Measurements from ENCODE around the gene LURAP1L. TPM values are rescaled to one million over a fixed set of nuclear protein-coding genes. Genes with fewer than 3 reads are reported as not detected.

Gene LURAP1L
- total RNA-seq, 1 donor from 2014 or later, result 25.6 TPM

DNA sequence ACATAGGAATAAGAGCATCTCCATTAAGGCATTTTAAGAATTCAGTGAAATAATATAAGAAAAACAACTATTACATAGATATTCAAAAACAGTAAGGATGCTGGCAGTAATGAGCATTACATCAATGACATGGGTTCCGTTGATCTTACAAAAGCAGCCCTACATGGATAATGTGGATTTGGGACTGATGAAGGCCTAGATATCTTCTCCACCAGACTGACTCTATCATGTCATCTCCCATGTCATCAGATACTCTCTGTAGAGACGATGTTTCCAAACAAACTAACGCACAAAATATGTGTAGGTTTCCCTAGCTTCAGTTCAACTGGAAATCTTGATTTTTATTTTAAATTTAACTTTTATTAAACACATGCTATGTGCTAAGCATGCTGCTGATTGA lies 3.6 kb downstream of the LURAP1L start:
- peaks cover 13% of the 10 kb centered on the region for H3K27me3 Mint-ChIP-seq (ENCODE audit: unreplicated experiment)
- H3K9me3 Mint-ChIP-seq (ENCODE audit: unreplicated experiment), result peaks cover 15% of the 10 kb centered on the region
- H3K27ac Mint-ChIP-seq (ENCODE audit: unreplicated experiment), result peak overlapping the region; percentile 75
- H3K4me1 Mint-ChIP-seq (ENCODE audit: low read depth, unreplicated experiment), result peaks cover 15% of the 10 kb centered on the region
- TF ChIP-seq, protein P1, sequence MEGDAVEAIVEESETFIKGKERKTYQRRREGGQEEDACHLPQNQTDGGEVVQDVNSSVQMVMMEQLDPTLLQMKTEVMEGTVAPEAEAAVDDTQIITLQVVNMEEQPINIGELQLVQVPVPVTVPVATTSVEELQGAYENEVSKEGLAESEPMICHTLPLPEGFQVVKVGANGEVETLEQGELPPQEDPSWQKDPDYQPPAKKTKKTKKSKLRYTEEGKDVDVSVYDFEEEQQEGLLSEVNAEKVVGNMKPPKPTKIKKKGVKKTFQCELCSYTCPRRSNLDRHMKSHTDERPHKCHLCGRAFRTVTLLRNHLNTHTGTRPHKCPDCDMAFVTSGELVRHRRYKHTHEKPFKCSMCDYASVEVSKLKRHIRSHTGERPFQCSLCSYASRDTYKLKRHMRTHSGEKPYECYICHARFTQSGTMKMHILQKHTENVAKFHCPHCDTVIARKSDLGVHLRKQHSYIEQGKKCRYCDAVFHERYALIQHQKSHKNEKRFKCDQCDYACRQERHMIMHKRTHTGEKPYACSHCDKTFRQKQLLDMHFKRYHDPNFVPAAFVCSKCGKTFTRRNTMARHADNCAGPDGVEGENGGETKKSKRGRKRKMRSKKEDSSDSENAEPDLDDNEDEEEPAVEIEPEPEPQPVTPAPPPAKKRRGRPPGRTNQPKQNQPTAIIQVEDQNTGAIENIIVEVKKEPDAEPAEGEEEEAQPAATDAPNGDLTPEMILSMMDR (IDR thresholded peaks at IDR 0.05; ENCODE audit: partially characterized antibody, unreplicated experiment), result no peak
- no peak for DNase-seq
- H3K4me3 Mint-ChIP-seq (ENCODE audit: unreplicated experiment), result peak overlapping the region; percentile 99
- H3K36me3 Mint-ChIP-seq (ENCODE audit: unreplicated experiment), result peaks cover 21% of the 10 kb centered on the region

DNA sequence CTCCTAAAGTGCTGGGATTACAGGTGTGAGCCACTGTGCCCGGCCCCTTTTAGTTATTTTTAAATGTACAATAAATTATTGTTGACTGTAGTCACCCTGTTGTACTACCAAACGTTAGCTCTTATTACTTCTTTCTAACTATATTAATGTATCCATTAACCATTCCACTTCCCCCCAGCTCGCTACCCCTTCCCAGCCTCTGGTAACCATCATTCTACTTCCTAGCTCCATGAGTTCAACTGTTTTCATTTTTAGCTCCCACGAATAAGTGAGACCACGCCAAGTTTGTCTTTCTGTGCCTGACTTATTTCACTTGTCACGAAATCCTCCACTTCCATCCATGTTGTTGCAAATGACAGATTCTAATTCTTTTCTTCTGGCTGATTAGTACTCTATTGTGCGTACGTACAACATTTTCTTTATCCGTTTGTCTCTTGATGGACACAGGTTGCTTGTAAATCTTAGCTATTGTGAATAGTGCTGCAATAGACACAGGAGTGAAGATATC lies 6.5 kb downstream of the LURAP1L start:
- Mint-ChIP-seq H3K4me3 (ENCODE audit: unreplicated experiment) (peak overlapping the region; percentile 59), H3K27ac (ENCODE audit: unreplicated experiment) (no peak overlapping the region), H3K27me3 (ENCODE audit: unreplicated experiment) (peaks cover 4% of the 10 kb centered on the region), H3K36me3 (ENCODE audit: unreplicated experiment) (peaks cover 30% of the 10 kb centered on the region), H3K4me1 (ENCODE audit: low read depth, unreplicated experiment) (peaks cover 23% of the 10 kb centered on the region), H3K9me3 (ENCODE audit: unreplicated experiment) (peaks cover 4% of the 10 kb centered on the region)
- TF ChIP-seq, protein P1 (IDR thresholded peaks at IDR 0.05; ENCODE audit: partially characterized antibody, unreplicated experiment), result no peak
- no peak for DNase-seq

- Mint-ChIP-seq H3K27ac (ENCODE audit: unreplicated experiment) (no peak overlapping the region), H3K4me3 (ENCODE audit: unreplicated experiment) (no peak overlapping the region), H3K4me1 (ENCODE audit: low read depth, unreplicated experiment) (peaks cover 20% of the 10 kb centered on the region), H3K36me3 (ENCODE audit: unreplicated experiment) (peaks cover 30% of the 10 kb centered on the region), H3K27me3 (ENCODE audit: unreplicated experiment) (peaks cover 2% of the 10 kb centered on the region), H3K9me3 (ENCODE audit: unreplicated experiment) (peaks cover 2% of the 10 kb centered on the region)
- TF ChIP-seq, protein P1 (IDR thresholded peaks at IDR 0.05; ENCODE audit: partially characterized antibody, unreplicated experiment), result no peak
- no peak for DNase-seq
Measured at GRCh38 chr9:12783767-12784460, 9.1 kb downstream of the LURAP1L start.

DNA sequence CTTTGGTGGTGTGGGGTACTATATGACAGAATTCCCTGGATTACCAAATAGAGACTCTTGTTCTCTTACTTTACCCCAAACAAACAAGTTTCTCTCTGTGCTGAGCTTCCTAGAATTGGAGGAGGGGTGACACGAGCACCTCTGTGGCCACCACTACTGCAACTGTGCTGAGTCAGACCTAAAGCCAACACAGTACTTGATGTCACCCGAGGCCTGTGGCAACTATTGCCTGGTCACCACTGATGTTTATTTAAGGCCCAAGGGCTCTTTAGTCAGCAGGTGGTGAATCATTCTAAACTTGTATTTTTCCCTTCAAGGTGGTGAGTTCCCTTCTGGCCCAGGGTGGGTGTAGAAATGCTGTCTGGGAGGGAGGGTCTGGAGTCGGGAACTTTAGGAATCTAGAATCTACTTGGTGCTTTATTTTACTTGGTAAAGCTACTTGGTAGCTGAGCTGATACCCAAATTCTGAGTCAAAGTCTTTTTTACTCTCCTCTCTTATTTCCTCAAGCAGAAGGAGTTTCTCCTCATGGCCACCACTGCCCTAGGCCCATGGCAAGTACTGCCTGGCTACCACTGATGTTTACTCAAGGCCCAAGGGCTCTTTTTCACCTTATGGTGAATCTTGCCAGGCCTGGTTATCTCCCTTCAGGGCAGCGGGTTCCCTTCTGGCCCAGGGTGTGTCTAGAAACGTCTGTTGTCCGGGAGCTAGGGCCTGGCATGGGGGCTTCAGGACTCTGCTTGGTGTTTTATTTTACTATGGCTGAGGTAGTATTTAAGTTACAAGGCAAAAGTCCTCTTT lies 9.8 kb downstream of the LURAP1L start:
- H3K36me3 Mint-ChIP-seq (ENCODE audit: unreplicated experiment), result peaks cover 30% of the 10 kb centered on the region
- peak overlapping the region; percentile 8 for H3K4me3 Mint-ChIP-seq (ENCODE audit: unreplicated experiment)
- H3K4me1 Mint-ChIP-seq (ENCODE audit: low read depth, unreplicated experiment), result peaks cover 23% of the 10 kb centered on the region
- DNase-seq, result no peak
- TF ChIP-seq, protein P1 (IDR thresholded peaks at IDR 0.05; ENCODE audit: partially characterized antibody, unreplicated experiment), result no peak
- H3K9me3 Mint-ChIP-seq (ENCODE audit: unreplicated experiment), result peaks cover 2% of the 10 kb centered on the region
- peaks cover 2% of the 10 kb centered on the region for H3K27me3 Mint-ChIP-seq (ENCODE audit: unreplicated experiment)
- H3K27ac Mint-ChIP-seq (ENCODE audit: unreplicated experiment), result peak overlapping the region; percentile 77

Measured in glutamatergic neuron (in vitro differentiated cells).